Hepatocyte (in vitro differentiated cells): ENCODE data around the gene IFNA6. TPM values are rescaled to one million over a fixed set of nuclear protein-coding genes. Genes with fewer than 3 reads are reported as not detected.

ENCODE experiments used
- DNase-seq: peaks from one replicate; pipeline ENCODE4 v3.0.0-alpha.2; 2016; ENCODE audit warnings: low spot score
- H2AFZ ChIP-seq: fragments of 200-600 bp; sonication (generic); 2 replicates; pipeline ENCODE4 v1.6.0; 2016; ENCODE audit warnings: antibody characterized with exemption, mild to moderate bottlenecking
- H3K27ac ChIP-seq: fragments of 200-600 bp; sonication (generic); 2 replicates; pipeline ENCODE4 v1.5.1; 2016; ENCODE audit warnings: mild to moderate bottlenecking
- H3K27me3 ChIP-seq: fragments of 200-600 bp; sonication (generic); 2 replicates; pipeline ENCODE4 v1.6.1; 2016
- H3K36me3 ChIP-seq: fragments of 200-600 bp; sonication (generic); replicated peaks from 2 replicates; pipeline ENCODE4 v1.5.1; 2016; ENCODE audit warnings: low read depth; ENCODE audit not compliant: insufficient read depth
- H3K4me1 ChIP-seq: fragments of 200-600 bp; sonication (generic); 2 replicates; pipeline ENCODE4 v1.5.1; 2016; ENCODE audit warnings: mild to moderate bottlenecking, moderate library complexity; ENCODE audit not compliant: insufficient read depth
- H3K4me2 ChIP-seq: fragments of 200-600 bp; sonication (generic); 2 replicates; pipeline ENCODE4 v1.6.0; 2016
- H3K4me3 ChIP-seq: fragments of 200-600 bp; sonication (generic); 2 replicates; pipeline ENCODE4 v1.5.1; 2016; ENCODE audit warnings: mild to moderate bottlenecking
- H3K79me2 ChIP-seq: fragments of 200-600 bp; sonication (generic); 2 replicates; pipeline ENCODE4 v1.6.0; 2017; ENCODE audit warnings: mild to moderate bottlenecking
- H3K9me2 ChIP-seq: fragments of 200-600 bp; sonication (generic); replicated peaks from 2 replicates; pipeline ENCODE4 v1.6.0; 2017; ENCODE audit warnings: mild to moderate bottlenecking; ENCODE audit not compliant: insufficient read depth
- H3K9me3 ChIP-seq: fragments of 200-600 bp; sonication (generic); 2 replicates; pipeline ENCODE4 v1.5.1; 2016; ENCODE audit warnings: low read depth, mild to moderate bottlenecking
- H4K20me1 ChIP-seq: fragments of 200-600 bp; sonication (generic); 2 replicates; pipeline ENCODE4 v1.6.0; 2016; ENCODE audit warnings: mild to moderate bottlenecking; ENCODE audit not compliant: insufficient read depth, poor library complexity, severe bottlenecking
- CTCF ChIP-seq: fragments of 200-600 bp; sonication (generic); IDR thresholded peaks from 2 replicates; pipeline ENCODE4 v1.5.1; 2016; ENCODE audit warnings: antibody characterized with exemption, mild to moderate bottlenecking; ENCODE audit not compliant: poor library complexity
- EZH2 ChIP-seq: fragments of 200-600 bp; sonication (generic); IDR thresholded peaks from 2 replicates; pipeline ENCODE4 v1.6.1; 2016; ENCODE audit warnings: antibody characterized with exemption, mild to moderate bottlenecking, borderline replicate concordance
- EZH2phosphoT487 ChIP-seq: fragments of 200-600 bp; sonication (generic); IDR thresholded peaks from one replicate; pipeline ENCODE4 v1.6.1; 2018; ENCODE audit warnings: antibody characterized with exemption, mild to moderate bottlenecking, low read depth, moderate library complexity; ENCODE audit not compliant: unreplicated experiment, severe bottlenecking
- WGBS: methylation state at CpG from one replicate; pipeline ENCODE4 v1.1.6; 2016; ENCODE audit warnings: low lambda C conversion rate; ENCODE audit errors: missing lambda C conversion rate; 5-methylcytosine and 5-hydroxymethylcytosine counted together
- polyA plus RNA-seq: library from polyadenylated mRNA; unstranded; fragments of >200 nt; fragmentation: Nextera tagmentation; extraction: Ambion mirVana; gene quantifications from 2 replicates; pipeline ENCODE4 v1.2.1, GENCODE V29; 2016
- total RNA-seq: library from RNA; depleted of rRNA; stranded (reverse); fragments of >200 nt; gene quantifications from 2 replicates; pipeline ENCODE4 v1.2.3, GENCODE V29; 2014

Gene IFNA6
- total and polyA plus RNA-seq, 2 experiments from 2014 or later, result not detected

GRCh38 chr9:21324047-21324446 lies 26.6 kb downstream of the IFNA6 start:
- WGBS, result 92% methylated on average over 4 of the region's 4 CpGs
- Histone ChIP-seq H3K9me2 (no peaks in the 10 kb centered on the region), H4K20me1 (peaks cover 27% of the 10 kb centered on the region), H3K4me2 (no peak overlapping the region), H3K36me3 (no peaks in the 10 kb centered on the region), H3K27ac (no peak overlapping the region), H2AFZ (no peak overlapping the region), H3K27me3 (no peaks in the 10 kb centered on the region), H3K9me3 (no peaks in the 10 kb centered on the region), H3K4me3 (no peak overlapping the region), H3K4me1 (no peaks in the 10 kb centered on the region), H3K79me2 (peaks cover 22% of the 10 kb centered on the region)
- TF ChIP-seq EZH2phosphoT487 (no peak), CTCF (no peak), EZH2 (no peak)
- no peak for DNase-seq

- peaks cover 11% of the 10 kb centered on the region for H3K79me2 ChIP-seq
- WGBS, result 91% methylated on average over 5 of the region's 5 CpGs
- TF ChIP-seq CTCF (no peak), EZH2phosphoT487 (no peak)
Observed at GRCh38 chr9:21322911-21323461, 27.7 kb downstream of the IFNA6 start.

GRCh38 chr9:21320465-21320864 lies 30.2 kb downstream of the IFNA6 start:
- no peak for TF ChIP-seq EZH2
- TF ChIP-seq CTCF, result no peak
- TF ChIP-seq EZH2phosphoT487, result no peak
- H4K20me1 ChIP-seq, result peaks cover under 1% of the 10 kb centered on the region

More at GRCh38 chr9:21322911-21323461, 27.7 kb downstream of the IFNA6 start:
- no peak overlapping the region for H3K4me2 ChIP-seq
- H3K27ac ChIP-seq, result no peak overlapping the region
- no peak overlapping the region for H2AFZ ChIP-seq
- DNase-seq, result no peak
- no peaks in the 10 kb centered on the region for H3K9me3 ChIP-seq
- H3K4me1 ChIP-seq, result no peaks in the 10 kb centered on the region
- H3K27me3 ChIP-seq, result no peaks in the 10 kb centered on the region
- H3K36me3 ChIP-seq, result no peaks in the 10 kb centered on the region
- no peak overlapping the region for H3K4me3 ChIP-seq
- peaks cover 19% of the 10 kb centered on the region for H4K20me1 ChIP-seq
- H3K9me2 ChIP-seq, result no peaks in the 10 kb centered on the region

More at GRCh38 chr9:21320465-21320864, 30.2 kb downstream of the IFNA6 start:
- no peak overlapping the region for H3K4me2 ChIP-seq
- H3K9me3 ChIP-seq, result no peaks in the 10 kb centered on the region
- no peaks in the 10 kb centered on the region for H3K36me3 ChIP-seq
- 71% methylated on average over 2 of the region's 2 CpGs for WGBS
- H3K79me2 ChIP-seq, result no peaks in the 10 kb centered on the region
- no peak for DNase-seq
- H3K27ac ChIP-seq, result no peak overlapping the region
- H3K27me3 ChIP-seq, result peaks cover 3% of the 10 kb centered on the region
- no peak overlapping the region for H2AFZ ChIP-seq
- H3K4me3 ChIP-seq, result no peak overlapping the region
- no peaks in the 10 kb centered on the region for H3K4me1 ChIP-seq
- H3K9me2 ChIP-seq, result no peaks in the 10 kb centered on the region
